Measurements from ENCODE around the gene TUBGCP6.
A peak's percentile ranks its signal among the peaks of the same experiment; 100 is the strongest.

TUBGCP6 gene

GRCh38 chr22:50272044-50272802 lies 27.4 kb upstream of the TUBGCP6 start:
- no peak for TF ChIP-seq ZNF274 (IDR thresholded peaks at IDR 0.05; ENCODE audit: low read depth, low read length)

GRCh38 chr22:50271519-50271970 lies 26.7 kb upstream of the TUBGCP6 start:
- TF ChIP-seq ZNF274 (IDR thresholded peaks at IDR 0.05; ENCODE audit: low read depth, low read length), result no peak
- H3K4me3 ChIP-seq (ENCODE audit: low read length), result peak overlapping the region; percentile 68; the same call in 1 of the 2 replicates

More at GRCh38 chr22:50272044-50272802, 27.4 kb upstream of the TUBGCP6 start:
- H3K4me3 ChIP-seq (ENCODE audit: low read length), result no peak overlapping the region

- H3K4me3 ChIP-seq (ENCODE audit: low read length), result peak overlapping the region; percentile 68
These were observed 26.0 kb upstream of the TUBGCP6 start for GRCh38 chr22:50270666-50271394.

GRCh38 chr22:50269970-50270665 lies 25.3 kb upstream of the TUBGCP6 start, which contains the start of gene MAPK11:
Gene MAPK11 (minus strand): TSS chr22:50270380. CDS start chr22:50270292, 88 bp downstream.
- TF ChIP-seq ZNF274 (IDR thresholded peaks at IDR 0.05; ENCODE audit: low read depth, low read length), result no peak
- peak within 1 kb of the TSS; percentile 68 for H3K4me3 ChIP-seq (ENCODE audit: low read length)

More at GRCh38 chr22:50270666-50271394, 26.0 kb upstream of the TUBGCP6 start:
- TF ChIP-seq ZNF274 (IDR thresholded peaks at IDR 0.05; ENCODE audit: low read depth, low read length), result no peak

- H3K4me3 ChIP-seq (ENCODE audit: low read length), result peak overlapping the region; percentile 50; the same call in 1 of the 2 replicates
- no peak for TF ChIP-seq ZNF274 (IDR thresholded peaks at IDR 0.05; ENCODE audit: low read depth, low read length)
These were observed 24.7 kb upstream of the TUBGCP6 start for GRCh38 chr22:50269573-50269969.

- H3K4me3 ChIP-seq (ENCODE audit: low read length), result no peak overlapping the region
- no peak for TF ChIP-seq ZNF274 (IDR thresholded peaks at IDR 0.05; ENCODE audit: low read depth, low read length)
These were observed 23.9 kb upstream of the TUBGCP6 start for GRCh38 chr22:50268655-50269113.

GRCh38 chr22:50267591-50268390 lies 23.0 kb upstream of the TUBGCP6 start:
- H3K4me3 ChIP-seq (ENCODE audit: low read length), result no peak overlapping the region
- TF ChIP-seq ZNF274 (IDR thresholded peaks at IDR 0.05; ENCODE audit: low read depth, low read length), result no peak

- H3K4me3 ChIP-seq (ENCODE audit: low read length), result no peak overlapping the region
- no peak for TF ChIP-seq ZNF274 (IDR thresholded peaks at IDR 0.05; ENCODE audit: low read depth, low read length)
These were observed 22.2 kb upstream of the TUBGCP6 start for GRCh38 chr22:50266994-50267393.

GRCh38 chr22:50264946-50265669 lies 20.3 kb upstream of the TUBGCP6 start:
- H3K4me3 ChIP-seq (ENCODE audit: low read length), result no peak overlapping the region
- no peak for TF ChIP-seq ZNF274 (IDR thresholded peaks at IDR 0.05; ENCODE audit: low read depth, low read length)

GRCh38 chr22:50264104-50264745 lies 19.4 kb upstream of the TUBGCP6 start:
- TF ChIP-seq ZNF274 (IDR thresholded peaks at IDR 0.05; ENCODE audit: low read depth, low read length), result no peak

GRCh38 chr22:50262973-50263617 lies 18.3 kb upstream of the TUBGCP6 start:
- TF ChIP-seq ZNF274 (IDR thresholded peaks at IDR 0.05; ENCODE audit: low read depth, low read length), result no peak
- no peak overlapping the region for H3K4me3 ChIP-seq (ENCODE audit: low read length)

More at GRCh38 chr22:50264104-50264745, 19.4 kb upstream of the TUBGCP6 start:
- no peak overlapping the region for H3K4me3 ChIP-seq (ENCODE audit: low read length)

- H3K4me3 ChIP-seq (ENCODE audit: low read length), result no peak overlapping the region
- TF ChIP-seq ZNF274 (IDR thresholded peaks at IDR 0.05; ENCODE audit: low read depth, low read length), result no peak
These were observed 17.7 kb upstream of the TUBGCP6 start for GRCh38 chr22:50262460-50262911.

Measured in GM08714 (cell line).